ENCODE data around the gene SEMA3B. TPM values are rescaled to one million over a fixed set of nuclear protein-coding genes. Genes with fewer than 3 reads are reported as not detected.

Gene SEMA3B
- total RNA-seq, 1 experiment from 2014 or later = 21.8 TPM

- Histone ChIP-seq H3K36me3 (ENCODE audit: control insufficient read depth, insufficient read depth, low read length) (no peaks in the 10 kb centered on the region), H3K4me3 (ENCODE audit: low read depth, low read length) (no peak overlapping the region), H3K9me3 (no peaks in the 10 kb centered on the region), H3K4me1 (peaks cover 65% of the 10 kb centered on the region), H3K27me3 (replicated peaks; ENCODE audit: control insufficient read depth, insufficient read depth, low read length) (no peaks in the 10 kb centered on the region)
- H3K36me3 Mint-ChIP-seq (ENCODE audit: insufficient read depth, unreplicated experiment) = peaks cover 13% of the 10 kb centered on the region
- H3K27me3 Mint-ChIP-seq (ENCODE audit: insufficient read depth, unreplicated experiment) = no peaks in the 10 kb centered on the region
- CTCF ChIA-PET = interaction anchor here (0.5 to 1.9 kb wide), 17 partner anchors 19 to 816 kb away, joined by 3 to 13 read pairs (median 5); partner anchors contain the start of genes GNAI2, HYAL3 and NAA80
- no peaks in the 10 kb centered on the region for H3K9me3 Mint-ChIP-seq (ENCODE audit: unreplicated experiment)
- no TSS peak for BruUV-seq (replicated peaks)
- DNase-seq = no peak
- H3K27ac Mint-ChIP-seq (ENCODE audit: unreplicated experiment) = peak overlapping the region; percentile 96
- intact Hi-C loops (cut with micrococcal nuclease; ENCODE audit: unreplicated experiment) = loop anchor here (1.0 to 2.0 kb wide), 2 partner anchors 8 to 34 kb away; partner anchors contain the start of genes HYAL3 and NAA80
- POLR2A ChIA-PET = interaction anchor here (0.5 to 1.2 kb wide), 10 partner anchors 12 to 453 kb away, joined by 3 to 11 read pairs (median 6); partner anchors contain the start of genes GNAI2, HEMK1 and IFRD2
- peak overlapping the region; percentile 44 for H3K4me3 Mint-ChIP-seq (ENCODE audit: unreplicated experiment)
- peaks cover 42% of the 10 kb centered on the region for H3K4me1 Mint-ChIP-seq (ENCODE audit: low read depth, unreplicated experiment)
- no peak for TF ChIP-seq CTCF (IDR thresholded peaks at IDR 0.05; ENCODE audit: insufficient read depth in 1 of 2, low read depth in 1 of 2, low read length in 1 of 2, severe bottlenecking in 1 of 2, unreplicated experiment in 1 of 2)
These were observed 3.9 kb upstream of the SEMA3B start for GRCh38 chr3:50264964-50265485.

GRCh38 chr3:50265571-50265970, 3.4 kb upstream of the SEMA3B start:
- no peak for TF ChIP-seq CTCF (IDR thresholded peaks at IDR 0.05; ENCODE audit: insufficient read depth in 1 of 2, low read depth in 1 of 2, low read length in 1 of 2, severe bottlenecking in 1 of 2, unreplicated experiment in 1 of 2)
- Histone ChIP-seq H3K9me3 (no peaks in the 10 kb centered on the region), H3K4me1 (peaks cover 67% of the 10 kb centered on the region), H3K36me3 (ENCODE audit: control insufficient read depth, insufficient read depth, low read length) (no peaks in the 10 kb centered on the region), H3K4me3 (ENCODE audit: low read depth, low read length) (no peak overlapping the region), H3K27me3 (replicated peaks; ENCODE audit: control insufficient read depth, insufficient read depth, low read length) (no peaks in the 10 kb centered on the region)
- no peak for DNase-seq
- H3K9me3 Mint-ChIP-seq (ENCODE audit: unreplicated experiment) = no peaks in the 10 kb centered on the region
- H3K4me1 Mint-ChIP-seq (ENCODE audit: low read depth, unreplicated experiment) = peaks cover 42% of the 10 kb centered on the region
- POLR2A ChIA-PET = no interaction called here
- H3K4me3 Mint-ChIP-seq (ENCODE audit: unreplicated experiment) = no peak overlapping the region
- peak overlapping the region; percentile 53 for H3K27ac Mint-ChIP-seq (ENCODE audit: unreplicated experiment)
- peaks cover 11% of the 10 kb centered on the region for H3K36me3 Mint-ChIP-seq (ENCODE audit: insufficient read depth, unreplicated experiment)
- H3K27me3 Mint-ChIP-seq (ENCODE audit: insufficient read depth, unreplicated experiment) = no peaks in the 10 kb centered on the region
- CTCF ChIA-PET = no interaction called here
- BruUV-seq (replicated peaks) = no TSS peak
- intact Hi-C loops (cut with micrococcal nuclease; ENCODE audit: unreplicated experiment) = loop anchor here (2.0 kb wide), 1 partner anchor 33 kb away; the partner anchor contains the start of genes HYAL3 and NAA80

GRCh38 chr3:50266017-50266416, 2.9 kb upstream of the SEMA3B start:
- no peaks in the 10 kb centered on the region for H3K27me3 ChIP-seq (replicated peaks; ENCODE audit: control insufficient read depth, insufficient read depth, low read length)
- H3K4me1 ChIP-seq = peaks cover 67% of the 10 kb centered on the region
- no peak for TF ChIP-seq CTCF (IDR thresholded peaks at IDR 0.05; ENCODE audit: insufficient read depth in 1 of 2, low read depth in 1 of 2, low read length in 1 of 2, severe bottlenecking in 1 of 2, unreplicated experiment in 1 of 2)
- no peak for DNase-seq
- Mint-ChIP-seq H3K4me1 (ENCODE audit: low read depth, unreplicated experiment) (peaks cover 42% of the 10 kb centered on the region), H3K36me3 (ENCODE audit: insufficient read depth, unreplicated experiment) (peaks cover 11% of the 10 kb centered on the region), H3K27me3 (ENCODE audit: insufficient read depth, unreplicated experiment) (no peaks in the 10 kb centered on the region), H3K9me3 (ENCODE audit: unreplicated experiment) (no peaks in the 10 kb centered on the region), H3K27ac (ENCODE audit: unreplicated experiment) (peak overlapping the region; percentile 53), H3K4me3 (ENCODE audit: unreplicated experiment) (no peak overlapping the region)
- no peaks in the 10 kb centered on the region for H3K36me3 ChIP-seq (ENCODE audit: control insufficient read depth, insufficient read depth, low read length)
- H3K4me3 ChIP-seq (ENCODE audit: low read depth, low read length) = no peak overlapping the region
- POLR2A ChIA-PET = no interaction called here
- no peaks in the 10 kb centered on the region for H3K9me3 ChIP-seq
- intact Hi-C loops (cut with micrococcal nuclease; ENCODE audit: unreplicated experiment) = no loop called here
- CTCF ChIA-PET = no interaction called here
- BruUV-seq (replicated peaks) = no TSS peak

Measured in Caco-2 (cell line).